H1 (cell line): ENCODE results near the gene GLYR1. TPM values are rescaled to one million over a fixed set of nuclear protein-coding genes. Genes with fewer than 3 reads are reported as not detected.

ENCODE experiments used
- BACH1 ChIP-seq: IDR thresholded peaks from 2 replicates; pipeline ENCODE4 v1.6.1; 2012; ENCODE audit warnings: low read length, improper control_type of control experiment
- BRCA1 ChIP-seq: IDR thresholded peaks from 2 replicates; pipeline ENCODE4 v1.6.1; 2012; ENCODE audit warnings: low read depth, low read length, improper control_type of control experiment
- CBX5 ChIP-seq: fragments of 300-800, 300-1000 bp; sonication (generic); IDR thresholded peaks from 2 replicates; pipeline ENCODE4 v1.7.1; 2016; ENCODE audit warnings: antibody characterized with exemption, low read length, low read depth
- CEBPB ChIP-seq: IDR thresholded peaks from 2 replicates; pipeline ENCODE4 v1.6.1; 2012; ENCODE audit warnings: low read depth, low read length
- CHD1 ChIP-seq: IDR thresholded peaks from 2 replicates; pipeline ENCODE4 v1.6.1; 2012; ENCODE audit warnings: low read depth, low read length, improper control_type of control experiment
- CREB1 ChIP-seq: IDR thresholded peaks from 2 replicates; pipeline ENCODE4 v1.6.1; 2012; ENCODE audit warnings: inconsistent platforms
- CTBP2 ChIP-seq: IDR thresholded peaks from 2 replicates; pipeline ENCODE4 v1.7.0; 2011; ENCODE audit warnings: borderline replicate concordance, mild to moderate bottlenecking, moderate library complexity, mixed read lengths, low read length; ENCODE audit not compliant: insufficient read depth, insufficient read length
- FOSL1 ChIP-seq: IDR thresholded peaks from 2 replicates; pipeline ENCODE4 v1.6.1; 2011; ENCODE audit warnings: mild to moderate bottlenecking, low read depth, low read length, moderate library complexity; ENCODE audit not compliant: insufficient read depth
- HDAC6 ChIP-seq: IDR thresholded peaks from one replicate; pipeline ENCODE4 v1.7.1; 2012; ENCODE audit warnings: low read depth, mild to moderate bottlenecking, inconsistent platforms, low read length, moderate library complexity
- MAFK ChIP-seq: IDR thresholded peaks from 2 replicates; pipeline ENCODE4 v1.6.1; 2012; ENCODE audit warnings: low read depth, mild to moderate bottlenecking, improper control_type of control experiment, low read length
- NRF1 ChIP-seq: IDR thresholded peaks from 2 replicates; pipeline ENCODE4 v1.6.1; 2011; ENCODE audit warnings: mild to moderate bottlenecking, low read depth, low read length, improper control_type of control experiment
- PHF8 ChIP-seq: fragments of 200-600 bp; sonication (generic); conservative IDR thresholded peaks from 2 replicates; pipeline ENCODE4 v1.7.1; 2012; ENCODE audit warnings: low read depth, mild to moderate bottlenecking, inconsistent platforms, low read length, moderate library complexity
- POLR2AphosphoS5 ChIP-seq: IDR thresholded peaks from 2 replicates; pipeline ENCODE4 v1.6.1; 2011; ENCODE audit warnings: low read depth, low read length
- RBBP5 ChIP-seq: IDR thresholded peaks from 2 replicates; pipeline ENCODE4 v1.7.1; 2012; ENCODE audit warnings: low read depth, mild to moderate bottlenecking, inconsistent platforms, low read length, moderate library complexity, borderline replicate concordance
- TBP ChIP-seq: IDR thresholded peaks from 2 replicates; pipeline ENCODE4 v1.6.1; 2011; ENCODE audit warnings: low read depth, low read length, improper control_type of control experiment
- TEAD4 ChIP-seq: IDR thresholded peaks from 2 replicates; pipeline ENCODE4 v1.6.1; 2012; ENCODE audit warnings: low read depth, low read length, inconsistent platforms, mixed read lengths
- YY1 ChIP-seq: IDR thresholded peaks from 2 replicates; pipeline ENCODE4 v1.6.1; 2011; ENCODE audit warnings: low read depth, mild to moderate bottlenecking, low read length
- ZNF274 ChIP-seq: IDR thresholded peaks from 2 replicates; pipeline ENCODE4 v1.7.0; 2012; ENCODE audit warnings: low read length, borderline replicate concordance; ENCODE audit errors: extremely low read depth
- polyA plus RNA-seq, 7 experiments: library from polyadenylated mRNA; depleted of rRNA in 3 of 7; stranded (reverse) in 5 of 7; unstranded in 2 of 7; fragments of >200 nt in 5 of 7; fragments of 200-250 nt in 2 of 7; gene quantifications; 1 replicate in 5 of 7; 2 replicates in 1 of 7; 4 replicates in 1 of 7; pipeline versions ENCODE4 v1.2.1 to v1.2.3, GENCODE V29; 2011 to 2013; ENCODE audit warnings: missing spikeins in 2 of 7, mixed read lengths in 2 of 7
- total RNA-seq: library from RNA; stranded (reverse); fragmentation: NEBNext Ultra II Directional; extraction: Animal tissue kit (Norgen Biotek cat#: 25700); gene quantifications from 2 replicates; pipeline ENCODE4 v1.2.1, GENCODE V29; 2021
- TF ChIP-seq, protein P1 (sequence below): IDR thresholded peaks from 2 replicates; pipeline ENCODE4 v1.6.1; 2012; ENCODE audit warnings: inconsistent platforms
- TF ChIP-seq, protein P2 (sequence below): IDR thresholded peaks from 2 replicates; pipeline ENCODE4 v1.6.1; 2012; ENCODE audit warnings: low read length, inconsistent platforms
- TF ChIP-seq, protein P3 (sequence below), 3 experiments: IDR thresholded peaks; 1 replicate in 2 of 3; 2 replicates in 1 of 3; pipeline versions ENCODE4 v1.5.1 to v1.6.1; 2011; ENCODE audit warnings: low read length in 3 of 3, mild to moderate bottlenecking in 3 of 3, inconsistent platforms in 2 of 3, low read depth in 1 of 3, moderate library complexity in 1 of 3; ENCODE audit not compliant: insufficient read depth in 1 of 3; ENCODE audit errors: control extremely low read depth in 1 of 3

The GLYR1 gene
- total and polyA plus RNA-seq, 2 of the 8 experiments (the other 6 are each of a cell fraction or from before 2014, with no cell fraction given): 50.2 to 115 TPM

DNA sequence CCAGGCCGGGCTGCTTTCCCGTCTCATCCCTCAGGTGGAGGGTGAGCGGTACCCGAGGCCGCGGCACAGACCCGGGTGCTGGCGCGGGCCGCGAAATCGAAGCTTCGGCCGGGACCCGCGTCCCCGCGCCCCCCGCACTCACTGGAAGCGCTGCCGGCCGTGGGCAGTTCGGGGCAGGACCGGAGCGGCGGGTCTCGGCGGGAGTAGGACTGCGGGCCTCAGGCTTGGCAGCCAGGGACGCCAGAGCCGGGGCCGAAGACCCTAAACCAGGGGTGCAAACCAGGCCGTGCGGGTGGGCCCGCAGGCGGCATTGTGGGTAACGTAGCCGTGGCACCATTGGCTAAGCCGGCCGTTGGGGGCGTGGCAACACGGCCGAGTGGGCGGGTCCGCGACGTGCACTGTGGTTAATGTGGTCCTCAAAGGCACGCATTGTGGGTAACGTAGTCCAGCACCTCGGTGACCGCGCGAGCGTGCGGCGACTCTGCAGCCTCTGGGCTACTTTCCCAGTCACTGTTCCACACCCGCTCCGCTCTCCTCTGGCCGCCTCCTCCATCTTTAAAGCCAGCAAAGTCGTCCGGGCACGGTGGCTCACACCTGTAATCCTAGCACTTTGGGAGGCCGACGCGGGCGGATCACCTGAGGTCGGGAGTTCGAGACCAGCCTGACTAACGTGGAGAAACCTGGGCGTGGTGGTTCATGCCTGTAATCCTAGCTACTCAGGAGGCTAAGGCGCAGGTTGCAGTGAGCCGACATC lies 80.0 kb downstream of the GLYR1 start, which contains the start of gene ZNF500 (continued):
- TF ChIP-seq POLR2AphosphoS5 (peak; percentile 87), BRCA1 (no peak), CREB1 (peak; percentile 84), TBP (peak; percentile 62; the same call in 1 of the 2 replicates), CEBPB (no peak), TEAD4 (no peak), NRF1 (no peak), CBX5 (no peak), YY1 (peak; percentile 66; the same call in 1 of the 2 replicates), ZNF274 (no peak), FOSL1 (no peak), RBBP5 (no peak; the same call in 1 of the 2 replicates), MAFK (no peak), CHD1 (no peak), CTBP2 (no peak), HDAC6 (no peak), PHF8 (peak; percentile 86), BACH1 (no peak)
- TF ChIP-seq, protein P1, sequence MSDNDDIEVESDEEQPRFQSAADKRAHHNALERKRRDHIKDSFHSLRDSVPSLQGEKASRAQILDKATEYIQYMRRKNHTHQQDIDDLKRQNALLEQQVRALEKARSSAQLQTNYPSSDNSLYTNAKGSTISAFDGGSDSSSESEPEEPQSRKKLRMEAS: peak; percentile 33; the same call in 1 of the 2 replicates
- TF ChIP-seq, protein P2, sequence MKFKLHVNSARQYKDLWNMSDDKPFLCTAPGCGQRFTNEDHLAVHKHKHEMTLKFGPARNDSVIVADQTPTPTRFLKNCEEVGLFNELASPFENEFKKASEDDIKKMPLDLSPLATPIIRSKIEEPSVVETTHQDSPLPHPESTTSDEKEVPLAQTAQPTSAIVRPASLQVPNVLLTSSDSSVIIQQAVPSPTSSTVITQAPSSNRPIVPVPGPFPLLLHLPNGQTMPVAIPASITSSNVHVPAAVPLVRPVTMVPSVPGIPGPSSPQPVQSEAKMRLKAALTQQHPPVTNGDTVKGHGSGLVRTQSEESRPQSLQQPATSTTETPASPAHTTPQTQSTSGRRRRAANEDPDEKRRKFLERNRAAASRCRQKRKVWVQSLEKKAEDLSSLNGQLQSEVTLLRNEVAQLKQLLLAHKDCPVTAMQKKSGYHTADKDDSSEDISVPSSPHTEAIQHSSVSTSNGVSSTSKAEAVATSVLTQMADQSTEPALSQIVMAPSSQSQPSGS: no peak
- TF ChIP-seq, protein P3, sequence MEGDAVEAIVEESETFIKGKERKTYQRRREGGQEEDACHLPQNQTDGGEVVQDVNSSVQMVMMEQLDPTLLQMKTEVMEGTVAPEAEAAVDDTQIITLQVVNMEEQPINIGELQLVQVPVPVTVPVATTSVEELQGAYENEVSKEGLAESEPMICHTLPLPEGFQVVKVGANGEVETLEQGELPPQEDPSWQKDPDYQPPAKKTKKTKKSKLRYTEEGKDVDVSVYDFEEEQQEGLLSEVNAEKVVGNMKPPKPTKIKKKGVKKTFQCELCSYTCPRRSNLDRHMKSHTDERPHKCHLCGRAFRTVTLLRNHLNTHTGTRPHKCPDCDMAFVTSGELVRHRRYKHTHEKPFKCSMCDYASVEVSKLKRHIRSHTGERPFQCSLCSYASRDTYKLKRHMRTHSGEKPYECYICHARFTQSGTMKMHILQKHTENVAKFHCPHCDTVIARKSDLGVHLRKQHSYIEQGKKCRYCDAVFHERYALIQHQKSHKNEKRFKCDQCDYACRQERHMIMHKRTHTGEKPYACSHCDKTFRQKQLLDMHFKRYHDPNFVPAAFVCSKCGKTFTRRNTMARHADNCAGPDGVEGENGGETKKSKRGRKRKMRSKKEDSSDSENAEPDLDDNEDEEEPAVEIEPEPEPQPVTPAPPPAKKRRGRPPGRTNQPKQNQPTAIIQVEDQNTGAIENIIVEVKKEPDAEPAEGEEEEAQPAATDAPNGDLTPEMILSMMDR (IDR thresholded peaks at IDR 0.05; ENCODE audit: control extremely low read depth in 1 of 3, insufficient read depth in 1 of 3, low read depth in 1 of 3, low read length in 3 of 3): no peak
